Activated CD4-positive, alpha-beta T cell treated with anti-CD3 and anti-CD28 coated beads for 24 hours (primary cell): ENCODE results near the gene SAG.

Experiments
- DNase-seq, 2 donors: peaks; one replicate each; pipeline ENCODE4 v3.0.0-alpha.2; 2020; ENCODE audit warnings: low read depth in 2 of 2

Gene SAG

DNA sequence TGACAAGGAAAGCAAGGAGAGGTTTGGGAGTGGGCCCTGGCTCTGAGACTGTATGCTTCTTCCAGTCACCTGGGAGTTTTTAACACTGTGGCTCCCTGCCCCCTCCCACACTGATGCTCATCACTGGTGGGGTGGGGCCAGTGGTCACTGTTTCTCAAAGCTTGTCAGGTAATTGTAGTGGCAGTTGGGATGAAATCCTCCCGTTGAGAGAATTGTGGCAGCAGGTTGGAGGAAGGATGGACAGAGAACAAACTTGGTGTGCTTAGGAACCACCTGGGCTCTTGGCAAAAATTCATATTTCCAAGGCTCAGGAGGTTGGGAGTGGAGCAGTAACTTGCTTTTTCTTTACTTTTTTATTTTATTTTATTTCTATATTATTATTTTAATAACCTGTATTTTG, 71.8 kb downstream of the SAG start:
- no peak for DNase-seq

DNA sequence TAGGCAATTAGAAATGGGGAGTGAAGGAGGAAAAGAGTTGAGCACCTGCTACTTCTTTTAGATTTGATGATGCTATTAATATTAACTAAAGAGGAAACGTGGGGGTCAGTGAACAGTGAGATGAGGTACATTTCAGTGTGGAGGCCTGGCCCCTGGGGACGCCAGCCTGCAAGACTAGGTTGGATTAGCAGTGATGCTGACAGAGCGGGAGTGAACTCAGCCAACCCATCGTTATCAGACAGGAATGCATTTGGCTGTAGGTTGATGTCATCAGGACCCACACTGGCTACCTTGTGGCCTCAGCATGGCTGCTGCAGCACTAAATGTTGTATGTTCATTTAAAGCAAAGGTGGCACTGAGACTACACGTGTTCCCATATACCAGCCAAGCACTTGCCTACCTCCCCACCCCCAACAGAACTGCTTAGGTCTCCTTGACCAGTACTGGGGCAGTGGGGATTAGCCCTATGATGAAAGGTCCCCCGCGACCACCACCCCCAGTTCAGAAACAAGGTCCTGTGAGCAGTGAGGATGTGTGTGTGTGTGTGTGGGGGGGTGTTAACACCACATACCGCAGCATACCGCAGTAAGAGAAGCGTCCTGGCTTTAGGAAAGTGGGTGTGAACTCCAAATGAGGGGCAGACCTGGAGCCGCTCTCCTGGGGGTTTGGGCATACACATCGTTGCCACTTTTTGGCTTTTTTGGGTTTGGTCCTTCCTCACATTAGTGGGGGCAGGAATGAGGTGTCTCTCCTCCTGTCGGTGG, 72.7 kb downstream of the SAG start:
- no peak for DNase-seq

DNA sequence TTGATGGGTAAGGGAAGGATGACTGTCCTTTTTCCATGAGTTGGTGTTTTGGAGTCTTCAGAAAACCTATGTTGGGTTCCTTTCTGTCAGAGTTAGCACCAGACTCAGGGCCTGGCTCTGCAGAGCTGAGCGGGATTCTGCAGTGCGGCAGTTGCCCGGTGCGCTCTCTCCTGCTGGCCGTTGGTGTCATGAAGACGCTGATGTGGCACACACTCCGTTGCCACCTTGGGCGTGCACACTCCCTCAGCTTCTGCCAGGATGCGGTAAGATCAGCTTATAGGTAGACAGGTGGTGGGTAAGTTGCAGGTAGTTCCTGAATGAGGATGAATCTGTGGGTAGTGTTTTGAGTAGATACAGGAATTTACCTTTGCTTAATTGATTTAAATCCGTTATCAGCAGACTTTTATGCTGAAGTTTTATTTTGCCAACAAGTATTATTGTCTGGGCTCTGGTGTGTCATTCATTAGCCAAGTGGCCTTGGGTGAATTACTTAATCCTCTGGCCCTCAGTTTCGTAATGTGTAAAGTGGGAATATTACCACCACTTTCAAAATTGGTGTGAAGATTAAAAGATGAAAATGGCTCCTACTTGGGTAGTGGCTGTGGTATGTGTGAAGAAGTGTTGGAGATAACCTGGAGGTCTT, 73.5 kb downstream of the SAG start:
- DNase-seq: no peak

DNA sequence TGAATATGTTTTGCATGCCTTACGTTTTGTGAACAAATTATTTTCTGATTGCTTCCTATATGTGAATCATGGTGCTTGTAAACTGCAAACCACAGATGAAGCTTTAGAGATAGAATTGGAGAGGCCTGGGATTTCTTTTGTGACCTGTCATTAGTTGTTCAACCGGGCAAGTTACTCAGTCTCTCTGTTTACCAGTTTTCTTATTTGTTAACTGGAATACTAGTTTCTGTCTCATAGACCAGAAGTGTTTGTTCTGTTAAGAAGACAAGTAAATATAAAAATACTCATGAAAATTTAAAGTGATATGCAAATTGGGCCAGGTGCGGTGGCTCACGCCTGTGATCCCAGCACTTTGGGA, 74.0 kb downstream of the SAG start:
- no peak for DNase-seq

DNA sequence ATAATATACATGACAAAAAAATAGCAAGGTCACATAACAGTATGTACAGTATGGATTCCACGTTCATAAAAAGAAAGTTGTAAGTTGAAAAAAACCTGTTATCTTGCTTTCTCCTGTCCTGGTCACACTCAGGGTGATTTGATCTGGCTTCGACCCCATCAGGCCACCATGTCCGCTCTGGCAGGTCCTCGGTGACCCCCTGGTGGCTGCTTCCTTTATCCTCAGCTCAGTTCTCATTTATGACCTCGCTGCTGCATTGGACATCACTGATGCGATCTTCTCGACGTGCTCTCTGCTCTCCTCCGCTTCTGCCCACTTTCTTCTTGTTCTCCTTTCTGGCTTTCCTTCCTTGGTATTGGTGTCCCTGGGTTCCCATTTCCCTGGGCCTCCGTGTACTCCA, 76.4 kb downstream of the SAG start:
- DNase-seq: no peak

DNA sequence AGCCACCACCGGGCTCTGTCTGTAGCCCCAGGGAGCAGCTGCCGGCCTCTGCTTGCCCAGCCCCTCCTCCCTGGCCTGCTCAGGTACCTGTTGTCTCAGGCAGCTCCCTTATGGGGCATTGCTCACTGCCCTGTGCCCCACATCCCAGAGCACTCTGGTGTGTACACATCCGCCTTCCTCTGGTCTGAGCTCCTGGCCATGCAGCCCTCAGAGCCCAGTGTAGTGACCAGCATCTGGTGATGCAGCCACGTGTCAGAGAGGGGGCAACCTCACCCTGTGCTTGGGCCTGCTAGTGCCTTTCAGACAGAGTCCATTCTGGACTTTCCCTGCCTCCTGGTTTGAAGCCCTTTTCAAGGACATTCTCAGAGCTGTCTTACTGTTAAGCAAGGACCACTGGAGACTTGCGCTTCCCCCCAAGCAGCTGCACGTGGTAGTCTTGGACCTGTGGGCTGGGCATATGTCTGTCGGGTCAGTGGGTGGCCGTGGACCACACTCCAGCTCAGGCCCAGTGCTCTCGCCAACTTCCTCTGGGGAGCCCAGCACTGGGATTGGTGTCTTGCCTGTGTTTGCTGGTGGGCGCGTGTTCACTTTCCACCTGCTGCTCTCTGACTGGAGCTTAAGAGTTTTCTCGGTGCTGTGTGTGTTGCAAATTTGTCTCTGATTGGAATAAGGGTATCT, 77.3 kb downstream of the SAG start:
- no peak for DNase-seq

DNA sequence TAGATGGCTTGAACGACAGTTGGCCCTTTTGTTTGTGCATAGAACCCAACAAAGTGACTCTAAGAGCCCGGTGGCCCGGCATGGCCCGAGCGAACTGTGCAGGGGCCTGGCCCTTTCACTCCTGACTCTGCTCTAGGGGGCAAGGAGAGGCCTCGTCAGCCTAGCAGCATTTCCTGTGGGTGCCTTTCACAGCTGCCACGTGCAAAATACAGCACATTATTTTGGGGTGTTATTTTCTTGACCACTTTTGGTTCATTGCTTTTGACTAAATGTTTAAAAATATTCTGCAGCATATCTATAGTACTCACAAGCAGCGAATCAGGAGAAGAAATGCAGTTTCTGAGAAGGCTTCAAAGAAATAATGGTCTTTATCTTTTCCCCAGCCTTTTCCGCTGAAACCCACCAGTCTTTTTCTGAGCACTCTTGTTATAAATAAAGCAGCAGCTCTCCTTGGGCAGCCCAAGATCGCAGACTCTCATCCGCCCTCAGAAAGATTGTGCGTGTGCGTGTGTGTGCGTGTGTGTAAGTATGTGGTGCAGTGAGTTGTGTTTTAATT, 78.0 kb downstream of the SAG start:
- no peak for DNase-seq

DNA sequence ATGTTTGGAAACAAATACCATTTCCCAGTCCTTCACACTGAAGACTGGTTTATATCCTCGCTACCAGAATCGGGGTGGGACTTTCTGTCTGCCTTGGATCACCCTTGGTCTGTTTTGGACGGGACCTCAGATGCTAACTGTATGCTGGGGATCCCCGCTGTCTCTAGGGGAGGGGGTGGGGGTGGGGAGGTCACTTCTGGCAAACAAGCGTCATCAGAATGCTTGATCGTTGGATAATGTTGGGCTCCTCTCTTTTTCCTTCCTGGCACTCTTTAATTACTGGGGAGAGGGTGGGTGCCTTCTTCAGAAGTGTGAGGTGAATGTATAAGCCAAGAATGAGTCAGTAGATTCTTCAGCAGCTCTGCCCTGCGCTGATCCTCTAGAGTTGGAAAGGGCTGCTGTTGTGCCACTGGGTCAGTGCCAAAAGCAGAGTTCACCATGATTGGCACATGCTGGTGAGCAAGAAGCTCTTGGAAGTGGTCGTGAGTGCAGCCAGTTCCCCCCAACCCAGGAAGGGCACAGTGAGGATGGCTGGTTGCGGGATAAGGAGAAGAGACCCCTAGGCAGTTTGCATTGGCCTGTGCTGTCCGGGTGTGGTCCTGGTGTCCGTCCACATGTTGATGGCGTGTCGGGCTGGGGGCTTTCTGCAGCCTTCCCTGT, 78.9 kb downstream of the SAG start:
- DNase-seq: no peak

DNA sequence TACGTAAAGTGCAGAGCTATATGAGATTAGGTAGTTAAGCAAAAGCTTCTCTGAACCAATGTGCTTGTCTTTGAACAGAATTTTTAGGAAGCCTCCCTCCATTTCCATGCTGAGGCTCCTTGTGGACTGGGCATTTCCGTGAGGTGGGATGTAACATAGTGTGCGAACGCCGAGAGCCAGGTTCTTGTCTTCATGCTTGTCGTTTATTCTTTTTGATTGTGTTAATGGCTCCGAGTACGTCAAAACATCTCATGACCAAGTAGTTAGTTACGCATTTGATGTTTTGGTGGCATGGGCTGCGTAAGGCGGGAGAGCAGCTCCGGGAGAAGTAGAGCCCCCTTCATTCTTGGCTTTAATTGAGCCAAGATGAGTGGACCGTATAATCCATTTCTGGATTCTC, 79.6 kb downstream of the SAG start:
- DNase-seq: no peak

DNA sequence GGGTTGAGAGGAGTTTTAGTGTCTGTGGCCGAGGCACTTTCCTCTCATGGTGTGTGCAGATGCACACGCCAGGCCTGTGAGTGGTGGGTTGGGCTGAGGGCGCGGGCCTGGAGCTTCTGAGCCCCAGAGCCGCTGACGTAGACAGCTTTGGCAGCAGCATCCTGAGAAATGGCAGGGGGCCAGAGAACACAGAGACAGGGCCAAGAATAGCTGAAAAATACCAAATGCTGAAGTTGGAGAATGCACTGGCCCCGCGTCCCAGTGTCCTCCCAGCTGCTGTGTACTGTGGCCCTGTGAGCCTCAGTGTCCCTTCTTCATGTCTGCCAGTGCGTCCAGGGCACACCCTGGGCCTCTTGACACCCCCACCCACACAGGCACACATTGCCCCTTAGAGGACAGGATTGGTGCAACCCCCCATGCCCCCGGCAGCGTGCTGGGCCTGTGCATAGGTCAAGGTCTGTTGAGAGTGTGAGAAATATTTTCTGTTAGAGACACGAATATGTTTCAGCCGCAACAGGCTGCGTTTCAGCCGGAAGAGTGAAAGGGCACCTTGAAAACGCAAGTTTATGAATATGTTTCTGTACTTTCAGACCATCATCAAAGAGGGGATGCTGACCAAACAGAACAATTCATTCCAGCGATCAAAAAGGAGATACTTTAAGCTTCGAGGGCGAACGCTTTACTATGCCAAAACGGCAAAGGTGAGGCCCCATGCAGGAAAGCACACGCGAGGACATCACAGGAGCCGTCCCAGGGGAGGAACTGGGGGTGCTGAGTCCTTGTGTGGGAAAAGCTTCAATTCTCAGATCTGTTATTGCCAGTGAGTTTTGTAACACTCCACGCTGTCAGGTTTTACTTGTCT, 80.3 kb downstream of the SAG start:
- no peak for DNase-seq

DNA sequence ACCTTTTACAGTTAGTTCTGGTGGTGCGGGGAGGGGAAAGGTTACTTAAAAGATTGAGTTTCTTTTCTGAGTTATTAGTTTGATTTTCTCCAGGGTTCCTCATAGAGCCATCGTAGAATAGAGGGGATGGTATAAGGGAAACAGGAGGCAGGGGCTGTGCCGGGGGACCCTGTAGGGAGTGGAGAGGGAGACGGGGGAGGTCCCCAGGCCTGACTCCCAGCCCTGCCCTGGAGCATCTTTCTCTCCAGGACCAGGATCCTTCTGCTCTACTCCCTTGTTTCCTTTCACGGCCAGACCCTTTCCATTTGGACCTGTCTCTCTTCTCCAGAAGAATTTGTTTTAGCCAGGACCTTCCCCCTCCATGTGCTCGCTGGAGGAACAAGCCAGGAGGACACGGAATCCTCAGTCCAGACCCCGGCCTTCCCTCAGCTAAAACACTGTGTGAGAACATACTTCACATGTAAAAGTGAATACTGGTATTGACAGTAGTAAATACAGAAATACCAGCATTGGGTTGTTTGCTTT, 82.0 kb downstream of the SAG start:
- DNase-seq: no peak

DNA sequence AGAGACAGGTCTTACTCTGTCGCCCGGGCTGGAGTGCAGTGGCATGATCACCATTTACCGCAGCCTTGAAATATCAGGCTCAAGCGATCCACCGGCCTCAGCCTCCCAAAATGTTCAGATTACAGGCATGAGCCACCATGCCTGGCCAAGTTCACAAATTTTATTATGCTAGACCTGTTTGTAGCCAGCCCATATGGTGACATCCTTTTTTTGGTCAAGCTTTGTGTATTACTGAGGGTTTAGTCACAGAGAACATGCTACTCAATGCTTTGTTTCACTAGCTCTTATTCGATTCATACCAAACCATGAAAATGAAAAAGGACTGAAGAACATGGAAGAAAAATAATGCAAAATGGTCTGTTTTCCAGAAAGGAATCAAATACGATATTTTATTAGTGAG, 88.1 kb downstream of the SAG start:
- DNase-seq: no peak
